NCI-H128 (cell line): ENCODE results near the gene BICC1.

ENCODE experiments used
- DNase-seq: peaks from one replicate; lab custom pipeline; 2025; ENCODE audit not compliant: unreplicated experiment; lab: John Stamatoyannopoulos, UW

BICC1 gene, protein sequence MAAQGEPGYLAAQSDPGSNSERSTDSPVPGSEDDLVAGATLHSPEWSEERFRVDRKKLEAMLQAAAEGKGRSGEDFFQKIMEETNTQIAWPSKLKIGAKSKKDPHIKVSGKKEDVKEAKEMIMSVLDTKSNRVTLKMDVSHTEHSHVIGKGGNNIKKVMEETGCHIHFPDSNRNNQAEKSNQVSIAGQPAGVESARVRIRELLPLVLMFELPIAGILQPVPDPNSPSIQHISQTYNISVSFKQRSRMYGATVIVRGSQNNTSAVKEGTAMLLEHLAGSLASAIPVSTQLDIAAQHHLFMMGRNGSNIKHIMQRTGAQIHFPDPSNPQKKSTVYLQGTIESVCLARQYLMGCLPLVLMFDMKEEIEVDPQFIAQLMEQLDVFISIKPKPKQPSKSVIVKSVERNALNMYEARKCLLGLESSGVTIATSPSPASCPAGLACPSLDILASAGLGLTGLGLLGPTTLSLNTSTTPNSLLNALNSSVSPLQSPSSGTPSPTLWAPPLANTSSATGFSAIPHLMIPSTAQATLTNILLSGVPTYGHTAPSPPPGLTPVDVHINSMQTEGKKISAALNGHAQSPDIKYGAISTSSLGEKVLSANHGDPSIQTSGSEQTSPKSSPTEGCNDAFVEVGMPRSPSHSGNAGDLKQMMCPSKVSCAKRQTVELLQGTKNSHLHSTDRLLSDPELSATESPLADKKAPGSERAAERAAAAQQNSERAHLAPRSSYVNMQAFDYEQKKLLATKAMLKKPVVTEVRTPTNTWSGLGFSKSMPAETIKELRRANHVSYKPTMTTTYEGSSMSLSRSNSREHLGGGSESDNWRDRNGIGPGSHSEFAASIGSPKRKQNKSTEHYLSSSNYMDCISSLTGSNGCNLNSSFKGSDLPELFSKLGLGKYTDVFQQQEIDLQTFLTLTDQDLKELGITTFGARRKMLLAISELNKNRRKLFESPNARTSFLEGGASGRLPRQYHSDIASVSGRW

DNA sequence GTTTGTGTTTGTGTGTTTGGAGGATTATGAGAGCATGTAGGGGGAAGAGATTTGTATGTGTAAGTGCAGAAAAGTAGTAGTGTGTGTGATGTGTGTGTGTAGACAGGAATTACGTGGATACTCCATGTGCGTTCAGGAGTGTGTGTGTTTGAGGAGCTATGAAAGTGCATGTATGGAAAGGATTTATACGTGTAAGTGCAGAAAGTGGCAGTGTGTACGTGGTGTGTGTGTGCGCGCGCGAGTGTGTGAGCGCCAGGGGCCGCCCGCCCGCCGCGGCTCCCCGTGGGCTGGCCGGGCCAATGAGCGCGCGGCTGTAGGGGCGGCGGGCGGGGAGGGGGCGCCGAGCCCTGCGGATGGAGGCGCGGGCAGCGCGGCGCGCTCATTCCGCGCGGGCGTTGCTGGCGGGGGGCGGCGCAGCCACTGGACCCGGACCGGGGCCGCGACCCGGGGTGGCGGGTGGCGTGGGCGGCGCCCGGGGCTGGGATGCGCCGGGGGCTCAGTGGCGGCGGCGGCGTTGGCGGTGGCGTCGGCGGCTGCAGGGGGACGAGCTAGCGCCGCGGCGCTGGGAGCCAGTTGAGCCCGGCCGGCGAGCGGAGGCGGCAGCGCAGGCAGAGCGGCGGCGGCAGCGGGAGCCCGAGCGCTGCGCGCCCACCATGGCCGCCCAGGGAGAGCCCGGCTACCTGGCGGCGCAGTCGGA is at the start of gene BICC1:
Gene BICC1 (plus strand): TSS at position 382 of the 697 bp plus-strand sequence. CDS start 272 bp downstream, at position 654.
- DNase-seq, result no peak

DNA sequence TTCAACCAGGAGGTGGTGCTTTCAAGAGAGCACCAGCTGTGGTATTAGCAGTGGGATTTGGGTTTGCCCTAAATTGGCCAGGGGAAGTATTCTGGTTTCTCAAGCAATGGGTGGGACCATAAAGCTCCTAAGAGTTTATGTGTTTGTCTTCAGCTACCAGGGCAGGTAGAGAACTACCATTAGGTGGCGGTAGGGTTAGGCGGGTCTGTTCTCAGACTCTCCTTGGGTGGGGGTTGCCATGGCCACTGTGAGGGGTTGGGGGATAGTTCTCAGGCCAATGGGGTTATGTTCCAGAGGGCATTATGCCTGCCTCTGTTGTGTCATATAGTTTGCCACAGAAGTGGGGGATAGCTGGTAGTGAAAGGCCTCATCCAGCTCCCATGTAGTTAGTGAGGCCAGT is 47.7 kb upstream of the BICC1 start:
- no peak for DNase-seq

DNA sequence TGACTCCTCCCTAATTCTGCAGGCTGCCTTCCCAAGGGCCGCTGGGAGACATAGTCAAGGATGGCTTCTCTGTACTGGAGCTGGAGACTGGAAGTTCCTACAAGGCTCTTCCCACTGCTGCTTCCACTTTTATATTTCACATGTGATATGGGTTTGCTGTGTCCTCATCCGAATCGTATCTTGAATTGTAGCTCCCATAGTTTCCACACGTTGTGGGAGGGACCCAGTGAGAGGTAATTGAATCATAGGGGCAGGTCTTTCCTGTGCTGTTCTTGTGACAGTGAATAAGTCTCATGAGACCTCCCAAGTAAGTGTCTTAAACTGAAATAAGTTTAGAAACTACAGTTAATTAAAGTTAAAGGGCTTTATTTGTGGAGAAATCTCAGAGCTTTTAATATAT is 47.0 kb upstream of the BICC1 start:
- DNase-seq, result no peak

DNA sequence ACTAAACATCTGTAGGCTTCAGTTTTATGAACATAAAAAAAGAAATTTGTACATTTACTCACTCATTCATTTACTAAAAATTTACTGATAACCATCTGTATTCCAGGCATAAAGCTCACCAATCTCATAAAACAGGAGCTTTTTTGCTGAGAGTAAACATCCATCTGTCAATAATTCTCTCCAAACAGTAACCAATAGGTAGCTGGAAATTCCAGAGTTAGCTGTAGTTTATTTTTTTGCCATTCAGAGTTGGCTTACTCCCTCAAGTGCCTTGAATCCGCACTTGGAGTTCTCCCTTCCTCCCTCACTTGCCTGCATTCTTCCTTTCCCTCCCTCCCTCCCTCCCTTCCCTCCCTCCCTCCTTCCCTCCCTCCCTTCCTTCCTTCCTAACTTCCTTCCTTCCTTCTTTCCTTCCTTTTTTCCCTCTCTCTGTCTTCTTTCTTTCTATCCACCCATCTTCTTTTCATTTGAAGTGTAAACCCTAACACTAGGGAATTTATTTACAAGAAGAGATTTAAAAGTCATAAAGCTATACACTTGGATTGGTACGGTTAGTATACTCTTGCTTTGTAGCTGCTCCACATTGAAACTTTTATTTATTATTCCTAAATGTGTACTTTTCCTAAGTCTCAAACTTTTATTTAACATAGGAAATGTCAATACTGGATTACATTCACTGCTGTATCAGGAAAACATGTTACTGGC is 44.6 kb upstream of the BICC1 start:
- DNase-seq, result no peak

DNA sequence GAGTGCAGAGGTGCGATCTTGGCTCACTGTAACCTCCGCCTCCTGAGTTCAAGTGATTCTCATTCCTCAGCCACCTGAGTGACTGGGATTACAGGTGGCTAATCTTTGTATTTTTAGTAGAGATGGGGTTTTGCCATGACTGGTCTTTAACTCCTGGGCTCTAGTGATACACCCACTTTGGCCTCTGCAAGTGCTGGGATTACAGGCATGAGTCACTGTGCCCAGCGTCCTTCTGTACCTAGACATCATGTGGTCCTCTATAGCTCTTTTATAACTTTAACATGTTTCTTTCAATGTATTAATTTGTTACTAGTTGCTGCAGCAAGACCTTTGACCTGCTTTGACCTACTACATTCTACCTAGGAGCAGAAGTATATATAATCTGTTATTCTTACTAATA is 38.7 kb upstream of the BICC1 start:
- DNase-seq, result no peak

DNA sequence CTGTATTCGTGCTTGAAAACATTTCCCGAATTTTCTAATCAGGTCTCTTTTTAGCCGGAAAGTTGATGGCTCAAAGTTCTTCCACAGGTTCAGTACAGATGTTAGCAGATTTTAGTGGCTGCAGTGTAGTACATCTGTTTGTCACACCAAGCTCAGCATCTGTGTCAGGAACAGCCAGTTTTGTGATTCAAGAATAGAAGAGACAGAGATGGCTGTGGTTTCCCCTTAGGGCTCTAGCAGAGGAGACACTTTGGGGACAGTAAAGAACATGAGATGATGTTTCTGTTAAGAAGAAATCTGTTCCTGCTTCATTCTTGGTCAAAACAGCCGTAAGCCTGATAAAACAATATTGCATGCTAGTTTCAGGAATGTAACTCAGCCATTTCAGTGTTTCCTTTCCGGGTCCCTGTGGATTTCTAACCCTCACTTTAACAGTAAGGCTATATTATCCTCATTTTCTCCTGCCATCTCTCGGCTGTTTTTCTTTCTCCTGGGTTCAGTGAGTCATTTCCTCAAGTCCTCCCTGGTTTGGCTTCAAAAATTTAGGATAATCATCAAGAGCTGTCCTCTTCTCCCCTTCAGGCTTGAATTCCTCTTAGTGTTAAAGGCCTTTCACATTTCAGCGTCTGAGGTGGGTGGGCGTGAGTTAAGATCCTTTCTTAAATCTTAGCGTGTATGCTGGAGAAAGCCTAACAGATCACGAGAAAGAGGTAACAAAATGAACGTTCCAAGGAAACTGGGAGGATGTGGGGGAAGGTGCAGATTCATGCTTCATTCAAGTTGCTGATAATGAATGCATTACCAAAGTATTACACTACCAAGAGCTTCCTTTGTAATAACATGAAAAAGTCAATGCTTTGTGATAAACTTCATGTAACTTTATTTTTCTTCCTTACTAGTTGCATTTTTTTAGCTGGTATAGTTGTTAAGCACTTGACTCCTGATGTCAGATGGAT is 37.1 kb upstream of the BICC1 start:
- DNase-seq, result no peak

DNA sequence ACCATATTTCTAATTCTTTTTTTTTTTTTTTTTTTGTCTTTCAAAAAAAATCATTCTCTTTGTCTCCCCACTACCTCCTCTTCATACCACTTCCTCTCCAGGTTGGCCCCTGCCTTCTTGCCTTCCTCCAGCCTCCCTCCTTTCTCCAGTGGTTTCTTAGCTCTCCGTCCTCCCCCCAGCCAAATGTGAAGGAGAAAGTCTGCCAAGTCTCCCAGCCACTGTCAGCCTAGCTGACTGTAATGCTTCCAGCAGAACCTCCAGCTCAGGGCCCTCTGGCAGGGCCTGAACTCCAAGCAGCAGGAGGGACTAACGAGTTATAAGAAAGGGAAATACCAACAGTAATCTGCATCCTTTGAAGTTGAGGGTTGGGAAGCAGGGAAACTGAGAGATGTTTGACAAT is 35.5 kb upstream of the BICC1 start:
- DNase-seq, result no peak

DNA sequence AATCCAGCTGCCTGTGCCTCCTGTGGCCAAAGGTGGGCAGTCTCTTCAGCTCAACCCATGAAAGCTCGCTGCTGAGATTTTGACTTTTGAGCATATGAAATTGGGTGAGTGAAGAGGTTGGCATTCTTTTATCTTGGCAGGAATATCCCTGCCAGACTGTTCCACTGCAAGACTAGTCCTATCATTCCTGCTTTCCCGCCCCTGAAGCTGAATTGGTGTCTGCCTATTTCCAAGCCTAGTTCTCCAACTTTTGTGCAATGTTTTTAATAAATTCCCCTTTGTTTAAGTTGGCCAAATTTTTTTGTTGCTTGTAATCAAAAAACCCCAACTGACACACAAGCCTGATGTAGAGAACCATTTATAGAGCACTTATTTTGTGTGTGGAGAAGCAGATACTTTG is 34.8 kb upstream of the BICC1 start:
- no peak for DNase-seq

DNA sequence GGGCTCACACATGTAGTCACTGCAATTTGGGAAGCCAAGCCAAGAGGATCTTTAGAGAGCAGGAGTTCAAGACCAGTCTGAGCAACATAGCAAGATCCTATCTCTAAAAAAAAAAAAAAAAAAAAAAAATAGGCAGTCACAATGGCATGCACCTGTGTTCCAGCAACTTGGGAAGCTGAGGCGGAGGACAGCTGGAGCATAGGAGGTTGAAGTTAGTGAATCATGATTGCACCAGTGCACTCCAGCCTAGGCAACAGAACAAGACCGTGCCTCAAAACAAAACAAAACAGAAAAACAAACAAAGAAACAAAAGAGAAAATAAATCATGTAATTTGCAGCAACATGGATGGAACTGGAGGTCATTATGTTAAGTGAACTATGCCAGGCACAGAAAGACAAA is 33.6 kb upstream of the BICC1 start:
- DNase-seq, result no peak

DNA sequence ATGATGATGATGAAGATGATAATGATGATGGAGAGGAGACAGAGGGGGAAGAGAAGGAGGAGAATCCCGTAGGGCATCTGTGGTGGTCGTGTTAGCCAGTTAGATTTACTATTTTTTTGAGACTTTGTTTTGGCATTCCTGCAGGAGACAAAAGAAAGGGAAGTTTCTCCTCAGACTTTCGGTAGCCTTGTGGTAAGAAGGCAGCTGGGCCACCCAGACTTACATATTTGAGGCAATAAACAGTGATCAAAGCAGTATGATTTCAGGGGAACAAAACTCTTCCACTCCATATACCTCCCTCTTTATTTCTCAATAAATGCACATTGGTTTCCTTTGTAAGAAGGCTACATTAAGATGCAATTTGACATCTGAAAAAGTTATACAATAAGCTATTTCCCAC is 32.4 kb upstream of the BICC1 start:
- no peak for DNase-seq

DNA sequence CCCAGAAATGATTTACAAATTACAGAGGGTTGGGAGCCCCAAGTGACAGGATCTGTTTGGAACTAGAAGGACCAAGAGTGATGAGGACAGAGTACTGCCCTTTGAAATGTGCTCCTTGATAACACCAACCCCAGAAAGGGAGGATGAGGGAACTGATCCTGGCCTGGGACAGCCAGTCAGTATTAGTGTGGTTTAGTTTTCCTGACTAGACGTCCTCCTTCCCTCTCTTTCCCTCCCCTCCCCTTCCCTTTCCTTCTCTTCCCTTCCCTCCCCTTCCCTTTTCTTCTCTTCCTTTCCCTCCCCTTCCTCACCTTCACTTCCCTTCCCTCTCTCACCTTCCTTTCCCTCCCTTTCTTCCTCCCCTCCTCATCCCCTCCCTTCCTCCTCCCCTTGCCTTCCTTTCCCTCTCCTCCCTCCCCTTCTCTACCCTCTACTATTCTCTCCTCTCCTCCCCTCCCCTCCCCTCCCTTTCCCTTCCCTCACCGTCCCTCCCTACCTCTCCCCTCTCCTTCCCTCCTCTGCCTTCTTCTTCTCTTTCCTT is 31.0 kb upstream of the BICC1 start:
- DNase-seq, result no peak

DNA sequence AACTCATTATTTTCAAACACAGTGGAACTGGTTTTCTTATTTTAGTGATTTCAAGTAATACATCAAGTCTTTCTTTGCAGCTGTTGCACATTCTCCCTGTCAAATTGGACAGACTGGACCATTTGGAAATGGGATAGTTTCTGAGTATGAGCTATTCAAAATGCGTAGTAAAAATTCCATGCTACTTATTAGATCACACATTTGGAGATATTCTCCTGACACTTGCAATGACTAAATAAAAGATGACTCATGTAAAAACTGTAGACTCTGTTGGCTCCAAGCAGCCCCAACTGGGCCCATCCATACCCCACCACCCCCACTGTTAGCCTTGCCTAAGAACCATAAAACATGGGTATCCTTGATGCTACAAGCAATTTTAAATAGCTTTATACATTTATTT is 25.9 kb upstream of the BICC1 start:
- DNase-seq, result no peak

DNA sequence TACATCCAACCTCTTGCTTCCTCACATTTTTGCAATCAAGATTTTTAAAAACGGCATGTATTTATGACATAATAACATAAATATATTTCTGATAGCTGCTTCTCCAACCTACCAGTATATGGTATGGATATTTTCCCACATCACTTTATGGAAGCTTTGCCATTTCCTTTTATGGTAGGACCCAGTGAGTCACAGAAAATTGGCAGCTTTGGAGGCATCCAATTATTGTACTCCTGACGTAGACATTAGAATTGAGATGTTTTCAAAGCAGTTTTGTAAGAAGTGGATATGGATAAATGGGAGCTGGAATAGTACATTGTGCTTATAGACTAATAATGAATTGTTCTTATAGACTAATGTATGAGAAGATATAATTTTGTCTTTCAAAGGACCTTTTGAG is 23.8 kb upstream of the BICC1 start:
- no peak for DNase-seq

DNA sequence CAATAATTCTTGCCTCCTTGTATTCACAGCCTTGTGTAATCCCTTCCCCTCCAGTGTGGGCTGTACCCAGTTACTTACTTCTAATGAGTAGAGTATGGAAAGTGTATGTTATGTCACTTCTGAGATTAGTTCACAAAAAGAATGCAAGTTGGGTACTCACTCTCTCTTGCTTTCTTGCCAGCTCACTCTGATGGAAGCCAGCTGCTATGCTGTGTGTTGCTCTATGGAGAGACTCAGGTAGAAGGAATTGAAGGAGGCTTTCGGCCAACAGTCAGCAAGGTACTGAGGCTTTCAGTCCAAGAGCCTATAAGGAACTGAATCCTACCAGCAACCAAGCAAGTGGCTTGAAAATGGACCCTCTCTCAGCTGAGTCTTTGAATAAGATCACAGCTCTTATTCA is 9.7 kb upstream of the BICC1 start:
- DNase-seq, result no peak

DNA sequence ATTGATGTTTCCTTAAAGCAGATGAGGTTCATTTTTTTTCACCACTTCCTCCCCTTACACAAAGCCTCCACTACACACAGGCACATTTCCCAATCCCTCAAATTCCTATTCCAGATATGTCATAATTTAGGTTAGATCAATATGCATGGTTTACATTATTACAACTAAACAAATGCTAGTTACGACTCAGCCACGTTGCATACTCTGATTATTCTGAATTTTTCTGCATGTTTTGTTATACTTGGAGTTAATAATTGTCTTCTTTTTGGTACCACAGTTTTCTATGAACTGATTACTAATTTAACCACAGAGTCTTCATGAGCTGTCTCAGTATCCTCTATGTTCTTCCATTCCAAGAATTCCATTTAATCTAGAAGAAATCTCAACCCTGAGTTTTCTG is 4.4 kb upstream of the BICC1 start:
- no peak for DNase-seq

DNA sequence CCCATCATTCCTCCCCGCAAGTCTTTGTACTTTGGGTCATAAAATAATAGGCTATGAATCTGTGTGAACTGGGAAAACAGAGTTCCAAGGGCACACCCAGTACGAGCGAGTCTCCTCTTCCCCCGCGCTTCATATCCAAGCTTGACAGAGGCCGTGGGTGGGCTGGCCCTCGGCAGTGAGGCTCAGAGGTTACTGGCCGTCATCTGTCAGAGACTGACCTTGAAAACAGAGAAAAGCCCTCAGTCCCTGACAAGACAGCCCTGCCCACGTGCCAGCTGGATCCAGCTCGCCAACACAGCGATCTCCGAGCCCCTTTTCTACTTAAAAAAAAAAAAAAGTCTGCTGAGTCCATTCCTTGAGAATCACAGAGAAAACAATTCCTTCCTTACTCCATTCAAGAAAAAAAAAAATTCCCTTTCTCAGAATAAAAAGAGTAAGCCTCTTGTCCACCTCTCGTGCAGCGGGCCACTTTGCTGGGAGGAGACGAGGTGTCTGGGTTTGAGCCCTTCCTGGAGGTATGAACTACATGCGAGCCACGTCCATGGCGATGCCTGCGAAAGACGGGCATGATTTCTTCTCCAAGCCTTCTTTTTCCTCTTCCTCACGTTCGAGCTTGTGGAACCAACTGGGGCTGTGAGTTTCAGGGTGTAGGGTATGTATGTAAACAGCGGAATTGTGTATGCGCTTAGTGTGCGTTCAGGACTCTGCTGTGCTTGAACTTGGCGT is 744 bp upstream of the BICC1 start:
- DNase-seq, result no peak

DNA sequence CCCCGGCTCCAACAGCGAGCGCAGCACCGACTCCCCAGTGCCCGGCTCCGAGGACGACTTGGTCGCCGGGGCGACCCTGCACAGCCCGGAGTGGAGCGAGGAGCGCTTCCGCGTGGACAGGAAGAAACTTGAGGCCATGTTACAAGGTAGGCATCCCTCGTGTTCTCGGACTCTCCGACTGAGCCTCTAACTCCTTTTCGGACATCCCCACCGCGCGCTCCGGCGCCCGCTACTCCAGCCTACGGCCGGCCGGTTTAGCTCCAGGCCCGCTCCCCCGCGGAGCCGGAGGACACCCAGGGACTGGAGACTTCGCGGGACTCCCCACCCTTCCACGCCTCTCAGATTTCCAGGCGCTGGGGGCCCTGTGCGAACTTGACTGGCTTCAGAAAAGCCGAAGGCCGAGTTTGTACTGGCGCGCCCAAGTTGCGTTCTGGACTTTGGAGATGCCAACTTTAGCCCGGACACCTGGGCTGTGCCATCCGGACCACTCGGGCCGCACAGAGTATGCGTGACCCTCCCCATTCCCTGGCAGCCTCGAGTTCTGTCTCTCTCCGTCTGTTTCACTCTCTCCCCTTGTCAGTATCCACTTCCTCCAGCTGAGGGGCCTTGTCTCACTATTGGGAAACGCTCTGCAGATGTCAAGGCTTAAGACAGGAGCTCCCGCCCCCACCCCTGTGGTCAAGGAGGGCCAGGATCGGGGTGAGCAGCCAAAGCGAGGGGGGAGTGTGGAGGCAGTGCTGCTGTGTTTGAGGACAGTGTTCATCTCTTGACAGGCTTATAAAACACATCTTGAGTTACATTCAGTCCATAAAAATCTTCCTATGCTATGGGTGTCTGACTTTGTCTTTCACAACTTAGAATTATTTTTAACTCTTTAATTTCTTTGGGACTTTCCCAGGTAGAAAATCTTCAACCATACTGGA is 777 bp downstream of the BICC1 start:
- DNase-seq, result no peak
